HUES6 (cell line): Measurements from ENCODE around the gene GGTA1.
"Not testable (repeated sequence)": the region's sequence is repeated elsewhere in the genome, so short reads cannot be mapped to it uniquely, and the experiment has no call there.

Experiments used
- H3K27ac ChIP-seq: 2 replicates; pipeline ENCODE4 v1.7.0; 2013; ENCODE audit warnings: low read depth, mild to moderate bottlenecking, low read length, inconsistent platforms
- H3K27me3 ChIP-seq: 2 replicates; pipeline ENCODE4 v1.6.1; 2013; ENCODE audit warnings: low read length; ENCODE audit not compliant: control insufficient read depth, insufficient read depth
- H3K36me3 ChIP-seq: 2 replicates; pipeline ENCODE4 v1.6.1; 2013; ENCODE audit warnings: low read length; ENCODE audit not compliant: control insufficient read depth, insufficient read depth
- H3K4me1 ChIP-seq: 2 replicates; pipeline ENCODE4 v1.6.1; 2013; ENCODE audit warnings: low read length; ENCODE audit not compliant: control insufficient read depth, insufficient read depth
- H3K4me3 ChIP-seq: 2 replicates; pipeline ENCODE4 v1.5.1; 2013; ENCODE audit warnings: low read depth, low read length
- H3K9ac ChIP-seq: one replicate; pipeline ENCODE4 v1.6.1; 2013; ENCODE audit warnings: mild to moderate bottlenecking, low read length
- H3K9me3 ChIP-seq: 2 replicates; pipeline ENCODE4 v1.6.1; 2013; ENCODE audit warnings: low read depth, low read length; ENCODE audit not compliant: control insufficient read depth, insufficient read depth

The GGTA1 gene

DNA sequence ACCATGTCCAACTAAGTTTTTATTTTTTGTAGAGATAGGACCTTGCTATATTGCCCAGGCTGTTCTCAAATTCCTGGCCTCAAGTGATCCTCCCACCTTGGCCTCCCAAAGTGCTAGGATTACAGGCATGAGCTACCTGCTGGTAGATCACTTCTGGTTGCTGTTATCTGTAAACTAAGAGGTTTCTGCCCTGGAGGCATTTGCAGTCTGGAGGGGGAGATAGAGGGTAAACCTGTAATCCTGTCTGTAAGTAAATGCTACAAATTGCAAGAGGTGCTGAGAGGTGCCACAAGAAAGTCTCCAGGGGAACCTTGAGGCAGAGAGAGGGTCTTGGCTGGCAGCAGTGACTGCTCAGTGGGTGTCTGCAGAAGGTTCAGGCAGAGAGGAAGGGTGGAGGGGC, 29.0 kb upstream of the GGTA1 start:
- H3K27ac ChIP-seq: no peak overlapping the region
- H3K4me3 ChIP-seq: no peak overlapping the region
- no peaks in the 10 kb centered on the region; the same call in 1 of the 2 replicates for H3K4me1 ChIP-seq
- H3K36me3 ChIP-seq: no peaks in the 10 kb centered on the region
- H3K9ac ChIP-seq: no peak overlapping the region
- peaks cover 8% of the 10 kb centered on the region; the same call in 1 of the 2 replicates for H3K27me3 ChIP-seq
- H3K9me3 ChIP-seq: no peaks in the 10 kb centered on the region

- H3K27ac ChIP-seq: no peak overlapping the region
- no peak overlapping the region for H3K9ac ChIP-seq
Measured at GRCh38 chr9:121527371-121527770, 27.7 kb upstream of the GGTA1 start.

DNA sequence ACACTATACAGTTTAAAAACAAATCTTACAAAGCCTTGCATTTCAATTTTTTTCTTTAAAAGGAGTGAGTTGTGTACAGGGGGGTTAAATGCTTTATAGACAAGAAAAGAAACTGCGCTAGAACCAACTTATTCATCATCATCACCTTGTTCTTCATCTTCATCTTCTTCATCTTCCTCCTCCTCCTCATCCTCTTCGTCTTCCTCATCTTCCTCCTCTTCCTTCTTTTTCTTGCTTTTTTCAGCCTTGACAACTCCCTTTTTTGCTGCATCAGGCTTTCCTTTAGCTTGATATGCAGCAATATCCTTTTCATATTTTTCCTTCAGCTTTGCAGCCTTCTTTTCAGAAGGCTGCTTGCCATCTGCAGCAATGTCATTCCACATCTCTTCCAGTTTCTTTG, 20.0 kb upstream of the GGTA1 start:
- not testable (repeated sequence) for H3K9ac ChIP-seq, H3K36me3 ChIP-seq, H3K27ac ChIP-seq, H3K27me3 ChIP-seq, H3K4me3 ChIP-seq, H3K4me1 ChIP-seq, H3K9me3 ChIP-seq

More at GRCh38 chr9:121527371-121527770, 27.7 kb upstream of the GGTA1 start:
- Histone ChIP-seq H3K27me3 (no peaks in the 10 kb centered on the region), H3K4me1 (no peaks in the 10 kb centered on the region; the same call in 1 of the 2 replicates), H3K9me3 (no peaks in the 10 kb centered on the region), H3K36me3 (no peaks in the 10 kb centered on the region), H3K4me3 (no peak overlapping the region)

GRCh38 chr9:121518634-121519033, 19.0 kb upstream of the GGTA1 start:
- Histone ChIP-seq H3K27ac (no peak overlapping the region), H3K9ac (no peak overlapping the region), H3K9me3 (peaks cover 3% of the 10 kb centered on the region; the same call in 1 of the 2 replicates), H3K27me3 (no peaks in the 10 kb centered on the region), H3K4me3 (no peak overlapping the region), H3K36me3 (no peaks in the 10 kb centered on the region), H3K4me1 (no peaks in the 10 kb centered on the region)

- not testable (repeated sequence) for H3K27ac ChIP-seq, H3K4me1 ChIP-seq
Measured at GRCh38 chr9:121513166-121513565, 13.5 kb upstream of the GGTA1 start.

GRCh38 chr9:121510766-121511550, 11.3 kb upstream of the GGTA1 start:
- Histone ChIP-seq H3K4me1 (peaks cover 4% of the 10 kb centered on the region), H3K36me3 (no peaks in the 10 kb centered on the region), H3K27me3 (peaks cover 5% of the 10 kb centered on the region), H3K27ac (no peak overlapping the region), H3K9ac (no peak overlapping the region), H3K9me3 (no peaks in the 10 kb centered on the region), H3K4me3 (no peak overlapping the region)

More at GRCh38 chr9:121513166-121513565, 13.5 kb upstream of the GGTA1 start:
- H3K4me3 ChIP-seq, H3K9me3 ChIP-seq, H3K27me3 ChIP-seq, H3K9ac ChIP-seq, H3K36me3 ChIP-seq: not testable (repeated sequence)

- H3K36me3 ChIP-seq: no peaks in the 10 kb centered on the region
- no peak overlapping the region for H3K9ac ChIP-seq
- no peak overlapping the region for H3K4me3 ChIP-seq
- peaks cover 15% of the 10 kb centered on the region for H3K4me1 ChIP-seq
- peaks cover 16% of the 10 kb centered on the region for H3K27me3 ChIP-seq
- no peaks in the 10 kb centered on the region for H3K9me3 ChIP-seq
- no peak overlapping the region for H3K27ac ChIP-seq
Measured at GRCh38 chr9:121509180-121509579, 9.5 kb upstream of the GGTA1 start.

- Histone ChIP-seq H3K4me3 (no peak overlapping the region), H3K36me3 (no peaks in the 10 kb centered on the region), H3K4me1 (peaks cover 19% of the 10 kb centered on the region), H3K9ac (no peak overlapping the region), H3K27ac (no peak overlapping the region), H3K27me3 (peaks cover 21% of the 10 kb centered on the region), H3K9me3 (no peaks in the 10 kb centered on the region)
Measured at GRCh38 chr9:121508415-121508814, 8.8 kb upstream of the GGTA1 start.

DNA sequence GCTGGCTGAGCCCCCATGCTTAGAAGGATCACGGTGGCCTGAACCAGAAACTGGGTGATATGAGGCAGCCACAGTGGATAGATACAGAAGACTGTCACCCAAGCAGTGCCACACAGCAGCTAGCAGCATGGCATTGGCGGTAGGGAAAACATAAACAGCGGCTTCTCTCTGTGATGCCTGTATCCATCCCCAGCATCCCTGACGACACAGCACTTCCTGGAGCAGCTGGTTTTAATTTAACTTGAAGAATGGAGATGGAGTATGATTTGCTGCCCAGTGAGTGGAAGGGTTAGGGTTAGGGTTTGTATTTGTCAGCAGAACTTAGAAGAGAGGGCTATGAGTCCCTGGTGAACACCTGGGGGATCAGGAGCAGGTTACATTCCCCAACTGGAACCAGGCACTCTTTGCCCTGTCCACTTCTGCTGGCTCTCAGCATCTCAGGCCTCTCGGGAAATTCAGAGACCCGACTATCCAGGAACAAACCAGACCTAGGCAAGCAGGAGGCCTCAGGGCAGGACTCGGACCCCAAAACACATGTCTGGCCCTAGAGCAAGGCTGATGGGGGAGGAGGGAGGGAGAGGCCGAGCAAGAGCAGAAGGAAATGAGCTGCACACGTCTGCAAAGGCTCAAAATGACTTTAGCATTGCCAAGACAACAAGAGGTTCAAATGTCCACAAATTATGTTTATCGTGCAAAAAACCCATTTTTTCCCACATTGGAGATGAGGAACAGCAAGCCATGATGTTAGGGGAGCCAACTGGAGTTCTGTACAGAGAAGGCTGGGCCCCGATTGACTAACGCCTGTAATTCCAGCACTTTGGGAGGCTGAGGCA, 6.5 kb upstream of the GGTA1 start:
- Histone ChIP-seq H3K9ac (no peak overlapping the region), H3K27ac (no peak overlapping the region), H3K36me3 (no peaks in the 10 kb centered on the region), H3K4me1 (peaks cover 24% of the 10 kb centered on the region), H3K27me3 (peaks cover 34% of the 10 kb centered on the region), H3K9me3 (no peaks in the 10 kb centered on the region), H3K4me3 (no peak overlapping the region)

DNA sequence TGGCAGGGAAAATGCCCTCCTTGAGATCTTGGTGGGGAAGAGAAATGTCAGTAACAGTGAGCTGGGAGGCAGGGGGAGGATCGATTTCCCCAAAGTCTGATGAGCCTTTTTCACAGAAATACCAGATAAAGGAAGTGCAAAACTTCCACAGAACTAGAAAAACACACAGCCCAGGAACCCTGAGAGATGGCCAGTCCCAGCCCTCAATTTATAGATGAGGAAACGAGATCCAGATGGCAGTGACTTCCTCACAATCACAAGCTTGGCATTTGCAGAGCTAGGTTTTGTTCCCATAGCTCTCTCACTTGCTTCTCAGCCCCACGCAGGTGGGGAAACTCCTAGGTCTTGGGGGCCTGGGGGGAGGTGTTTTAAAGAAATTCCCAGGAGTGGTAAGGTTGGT, 3.8 kb upstream of the GGTA1 start:
- H3K27ac ChIP-seq: no peak overlapping the region
- H3K27me3 ChIP-seq: peaks cover 61% of the 10 kb centered on the region
- H3K4me3 ChIP-seq: no peak overlapping the region
- H3K36me3 ChIP-seq: no peaks in the 10 kb centered on the region
- no peaks in the 10 kb centered on the region for H3K9me3 ChIP-seq
- H3K9ac ChIP-seq: no peak overlapping the region
- peaks cover 26% of the 10 kb centered on the region for H3K4me1 ChIP-seq

DNA sequence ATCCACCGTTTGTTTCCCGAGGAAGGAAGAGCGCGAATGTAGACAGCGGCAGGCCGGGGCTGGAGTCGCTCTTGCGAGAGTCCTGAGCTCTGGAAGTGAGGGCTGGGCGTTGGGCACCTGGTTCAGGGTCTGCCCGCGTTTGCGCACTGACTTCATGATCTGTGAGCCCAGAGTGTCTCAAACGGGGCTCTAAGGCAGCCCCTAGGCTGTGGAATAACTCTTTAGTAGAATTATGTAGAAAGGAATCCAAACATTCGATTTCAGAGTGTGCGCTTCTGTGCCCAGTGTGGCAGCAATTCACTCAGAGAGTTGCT, 478 bp upstream of the GGTA1 start:
- peaks cover 7% of the 10 kb centered on the region for H3K9me3 ChIP-seq
- H3K9ac ChIP-seq: no peak overlapping the region
- H3K4me1 ChIP-seq: peaks cover 19% of the 10 kb centered on the region
- H3K36me3 ChIP-seq: no peaks in the 10 kb centered on the region
- H3K27ac ChIP-seq: no peak overlapping the region
- H3K4me3 ChIP-seq: peak overlapping the region; percentile 66
- H3K27me3 ChIP-seq: peaks cover 68% of the 10 kb centered on the region
